Activated CD4-positive, alpha-beta T cell treated with anti-CD3 and anti-CD28 coated beads for 1 hour (primary cell): ENCODE data around the gene SLC41A3.

ENCODE experiments used
- DNase-seq: peaks from one replicate; pipeline ENCODE4 v3.0.0-alpha.2; 2020

Gene SLC41A3

DNA sequence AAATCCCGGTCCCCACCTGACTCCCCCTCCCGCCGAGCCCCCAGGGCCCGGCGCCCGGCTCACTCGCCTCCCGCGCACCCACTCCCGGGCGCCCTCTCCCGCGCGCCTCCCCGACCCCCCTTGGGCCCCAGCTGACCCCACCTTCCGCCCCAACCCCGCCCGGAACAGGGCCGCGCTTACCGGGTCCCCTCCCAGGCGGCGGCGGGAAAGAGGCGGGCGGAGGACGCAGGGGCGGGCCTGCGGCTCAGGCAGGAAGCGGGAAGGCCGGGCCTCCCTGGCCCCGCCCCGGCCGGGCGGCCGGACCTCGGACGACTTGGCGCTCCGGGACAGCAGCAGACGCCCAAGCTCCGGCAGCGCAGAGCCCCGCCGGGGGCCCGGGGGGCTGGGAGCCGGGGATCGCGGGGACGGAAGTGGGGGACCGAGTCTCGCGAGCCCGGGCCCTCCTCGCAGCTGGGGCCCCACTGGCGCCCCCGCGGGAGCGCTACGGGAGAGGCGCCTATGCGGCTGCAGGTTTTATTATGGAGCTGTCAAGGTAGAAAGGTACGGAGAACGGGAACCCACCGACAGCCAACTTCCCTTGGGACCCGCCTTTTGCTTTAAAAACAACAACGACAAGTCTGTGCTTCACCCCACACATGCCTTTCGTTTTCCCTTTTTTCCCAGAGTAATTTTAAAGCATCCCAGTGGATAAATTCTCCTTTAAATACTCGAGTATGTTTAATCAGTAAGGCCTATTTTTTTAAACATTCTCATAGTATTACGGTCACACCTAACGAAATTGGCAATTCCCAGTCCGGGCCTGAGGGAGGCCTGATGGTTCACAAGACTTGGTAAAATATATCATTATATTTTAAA, at the start of gene SLC41A3:
Gene SLC41A3, minus strand, starts transcription at position 212 of the 855 bp plus-strand sequence. CDS start 15,905 bp downstream, outside the sequence.
- peak; percentile 73 for DNase-seq

DNA sequence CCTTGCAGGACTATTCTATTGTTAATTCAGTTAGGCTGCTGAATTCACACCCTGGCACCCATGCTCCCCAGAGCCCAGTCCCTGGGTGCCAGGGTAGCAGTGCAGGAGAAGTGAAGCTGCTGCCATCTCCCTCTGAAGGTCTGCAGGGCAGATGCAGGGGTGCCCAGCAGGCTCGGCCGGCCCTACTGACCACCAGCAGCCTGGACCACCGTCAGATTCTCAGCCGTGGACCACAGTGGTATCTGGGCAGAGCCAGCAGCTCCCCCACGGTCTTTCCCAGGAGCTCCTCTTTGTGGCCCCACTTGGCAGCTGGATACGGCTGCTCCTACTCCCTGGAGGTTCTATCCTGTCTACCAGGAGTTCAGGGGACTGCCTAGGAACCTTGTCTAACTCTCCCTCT, 49.7 kb upstream of the SLC41A3 start:
- no peak for DNase-seq

DNA sequence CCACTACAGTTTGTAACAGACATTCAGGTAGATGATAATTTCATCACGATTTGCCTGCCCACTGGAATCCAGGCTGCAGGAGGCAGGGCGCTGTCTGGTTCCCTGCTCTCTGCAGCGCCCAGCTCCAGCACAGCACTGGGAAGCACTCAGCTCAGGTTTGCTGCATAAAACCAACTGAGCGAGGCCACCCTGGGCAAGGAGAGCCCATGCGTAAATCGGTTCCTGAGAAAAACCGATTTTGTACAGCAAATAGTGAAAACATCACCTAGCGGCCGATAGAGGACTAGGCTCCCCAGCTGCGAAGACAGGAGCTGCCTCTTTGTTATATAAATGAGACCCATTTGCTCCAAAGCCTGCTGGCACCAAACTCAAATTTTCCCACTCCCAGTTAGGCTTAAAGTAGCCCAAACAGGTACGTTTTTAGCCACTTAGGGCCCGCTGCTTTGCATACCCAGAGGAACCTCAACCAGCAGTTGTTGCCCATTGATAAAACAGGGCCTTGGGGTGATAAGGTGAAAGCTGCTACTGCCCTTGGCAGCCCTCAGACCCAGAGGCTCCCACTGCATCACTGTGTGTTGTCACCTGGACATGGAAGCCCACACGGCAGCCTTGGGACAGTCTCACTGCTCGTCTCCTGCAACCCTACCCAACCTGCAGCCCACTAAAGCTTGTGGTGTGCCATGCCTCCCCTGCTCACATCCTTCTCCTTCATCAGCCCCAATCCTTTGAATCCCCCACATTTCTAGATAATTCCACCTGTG, 49.0 kb upstream of the SLC41A3 start:
- no peak for DNase-seq

DNA sequence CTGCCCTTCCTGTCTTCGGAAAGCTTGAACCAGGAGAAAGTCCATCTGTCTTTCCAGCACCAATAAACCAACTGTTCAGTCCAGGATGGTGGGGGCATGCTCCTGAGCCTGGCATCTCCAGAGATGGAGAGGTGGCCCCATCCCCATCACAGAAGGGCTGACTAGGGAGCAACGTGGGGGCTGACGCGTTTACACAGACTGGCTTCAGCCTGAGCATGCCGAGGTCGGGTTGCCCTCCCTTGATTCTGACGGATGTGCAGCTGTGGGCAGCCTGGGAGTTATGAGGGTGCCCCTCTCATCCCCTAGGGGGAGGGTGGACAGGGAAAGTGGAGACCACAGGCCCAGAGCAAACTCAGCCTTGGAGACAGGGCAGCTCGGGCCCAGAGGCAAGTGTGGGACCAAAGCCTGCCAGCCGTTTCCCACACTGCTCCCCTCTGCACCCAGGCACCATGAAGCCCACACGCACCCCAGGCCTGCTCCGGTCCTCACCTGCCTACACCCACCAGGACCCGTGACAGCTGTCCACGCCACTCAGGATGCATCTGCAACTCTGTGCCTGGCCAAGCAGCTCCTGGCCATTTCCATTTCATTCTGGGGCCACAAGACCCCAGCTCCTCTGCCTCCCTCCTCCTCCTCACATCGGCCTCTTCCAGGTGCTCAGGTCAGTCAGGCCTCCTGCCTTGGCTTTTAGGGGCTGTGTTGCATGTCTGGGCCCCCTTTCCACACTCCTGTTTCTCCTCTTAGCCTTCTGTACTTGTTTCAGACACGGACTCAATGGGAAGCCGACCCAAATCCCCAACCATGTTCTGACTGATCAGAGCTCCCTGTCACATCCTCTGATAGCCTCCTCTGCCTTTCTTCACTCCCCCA, 48.2 kb upstream of the SLC41A3 start:
- no peak for DNase-seq

DNA sequence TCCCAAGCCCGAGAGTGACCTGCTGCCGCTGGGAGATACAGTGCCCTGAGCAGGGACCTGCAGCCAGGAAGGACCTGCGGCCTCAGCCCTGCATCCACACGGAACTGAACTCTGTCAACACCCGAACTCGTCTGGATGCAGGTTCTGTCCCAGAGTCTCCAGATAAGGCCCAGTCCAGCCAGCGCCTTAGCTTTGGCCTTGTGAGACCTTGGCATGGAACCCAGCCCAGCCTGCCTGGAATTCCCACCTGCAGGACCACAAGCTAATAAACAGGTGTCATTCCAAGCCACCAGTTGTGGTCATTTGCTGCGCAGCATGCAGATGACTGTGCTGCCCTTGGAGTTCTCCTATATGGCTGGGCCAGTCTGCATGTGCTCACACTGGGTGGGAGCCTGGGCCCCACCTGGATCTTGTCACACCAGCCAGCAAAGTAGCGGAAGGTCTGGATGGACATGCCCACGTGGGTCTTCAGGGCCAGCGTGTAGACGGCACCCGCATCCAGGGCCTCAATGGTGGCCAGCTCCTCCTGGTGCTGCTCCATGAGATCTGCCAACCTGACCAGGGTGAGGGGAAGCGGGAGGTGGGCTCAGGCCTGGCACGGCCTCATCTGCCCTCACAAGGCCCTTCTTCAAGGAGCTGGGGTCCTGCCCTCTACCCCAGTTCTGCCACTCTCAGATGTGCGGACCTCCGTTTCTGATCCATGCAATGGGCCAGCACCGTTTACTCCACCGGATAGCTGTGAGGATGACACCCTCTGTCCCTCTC, 47.2 kb upstream of the SLC41A3 start:
- no peak for DNase-seq

DNA sequence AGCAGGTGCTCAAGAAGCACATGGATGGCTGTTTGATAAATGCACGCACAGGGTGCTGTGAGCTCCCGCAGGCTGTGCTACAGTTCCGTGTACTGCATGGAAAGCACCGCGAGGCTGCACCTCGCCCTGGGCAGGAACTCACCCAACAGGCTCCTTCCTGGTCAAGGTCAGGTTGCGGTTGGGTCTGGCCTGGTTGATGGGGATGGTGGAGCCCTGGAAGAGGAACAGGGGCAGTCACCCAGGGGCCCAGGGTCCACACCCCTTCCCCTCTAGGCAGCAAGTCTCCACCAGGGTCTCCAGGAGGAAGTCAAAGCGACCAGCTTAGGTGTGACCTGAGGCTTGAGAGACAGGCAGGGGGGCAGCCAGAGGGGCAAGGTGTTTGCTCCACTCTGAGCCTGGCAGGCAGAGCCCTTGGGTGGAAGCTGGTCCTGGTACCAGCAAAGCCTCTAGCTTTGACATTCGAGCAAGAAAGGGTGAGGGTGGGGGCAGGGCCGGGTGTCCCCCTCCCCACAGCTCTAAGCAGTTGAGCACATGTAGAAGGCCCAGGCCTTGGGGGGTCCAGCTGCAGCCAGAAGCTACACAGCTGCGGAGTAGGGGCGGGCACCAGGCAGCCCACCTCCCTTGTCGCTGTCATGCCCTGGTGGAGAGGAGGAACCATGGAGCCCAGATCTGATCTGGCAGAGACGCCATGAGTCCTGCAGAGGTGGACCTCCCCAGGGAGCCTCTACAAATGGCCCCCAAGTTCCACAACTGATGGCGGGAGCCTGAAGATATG, 46.3 kb upstream of the SLC41A3 start:
- peak; percentile 3 for DNase-seq

DNA sequence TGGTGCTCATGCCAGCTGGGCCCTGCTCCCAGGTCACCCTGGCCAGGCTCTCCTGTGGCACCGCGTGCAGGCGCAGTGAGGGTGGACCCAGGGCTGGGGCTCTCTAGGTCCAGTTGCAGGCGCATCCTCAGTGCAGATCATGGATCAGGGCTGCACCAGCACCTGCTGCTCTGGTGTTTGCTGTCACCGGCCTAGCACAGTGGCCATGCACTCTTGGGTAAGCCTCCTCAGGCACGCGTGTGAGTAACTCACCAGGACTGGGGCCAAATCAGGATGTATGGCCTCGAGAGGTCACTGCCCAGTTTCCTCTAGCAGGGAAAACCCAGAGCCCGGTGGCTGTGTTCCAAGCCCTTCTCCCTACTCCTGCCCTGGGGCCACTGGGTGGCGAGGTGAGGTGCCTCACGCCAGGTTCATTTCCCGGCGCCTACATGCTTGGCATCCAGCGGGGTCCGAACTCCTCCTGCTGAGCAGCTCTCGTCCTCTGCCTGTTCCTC, 45.5 kb upstream of the SLC41A3 start:
- peak; percentile 2 for DNase-seq

DNA sequence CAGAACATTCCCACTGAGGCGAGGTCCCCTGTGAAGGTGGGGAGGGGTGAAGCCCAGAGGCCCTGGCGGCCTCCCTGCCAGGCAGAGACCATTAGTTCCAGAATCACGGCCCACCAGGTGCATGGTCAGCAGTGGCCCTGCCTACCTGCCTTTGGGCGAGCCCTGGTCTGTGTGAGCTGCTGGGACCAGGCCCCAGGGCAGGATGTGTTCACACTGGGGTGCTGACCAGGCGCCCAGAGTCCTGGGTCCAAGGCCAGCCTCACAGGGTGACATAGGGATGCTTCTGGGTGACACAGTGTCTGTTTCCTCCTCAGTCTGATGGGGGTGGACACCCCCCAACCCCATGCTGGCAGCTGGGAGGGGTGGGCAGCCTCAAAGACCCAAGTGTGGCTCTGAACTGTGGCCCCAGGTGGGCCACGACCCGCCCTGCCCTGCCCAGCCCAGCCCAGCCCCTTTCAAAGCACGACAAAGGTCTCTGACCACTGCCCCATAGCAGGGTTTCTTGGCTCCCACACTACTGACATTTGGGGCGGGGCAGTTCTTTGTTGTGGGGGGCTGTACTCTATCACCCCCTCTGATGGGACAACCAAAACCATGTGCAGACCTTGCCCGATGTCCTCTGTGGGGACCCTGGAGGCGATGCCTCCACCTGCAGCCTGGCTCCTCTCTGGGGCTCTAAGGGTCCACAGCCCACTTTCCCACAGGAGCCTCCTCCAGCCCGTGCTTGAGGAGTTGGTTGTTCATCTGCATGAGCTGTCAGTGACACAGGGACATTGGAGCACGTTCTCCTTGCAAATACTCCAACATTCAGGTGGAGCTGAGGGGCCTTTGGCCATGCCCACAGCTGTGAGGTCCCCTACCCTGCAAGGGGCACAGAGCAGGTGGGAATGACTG, 44.8 kb upstream of the SLC41A3 start:
- no peak for DNase-seq

DNA sequence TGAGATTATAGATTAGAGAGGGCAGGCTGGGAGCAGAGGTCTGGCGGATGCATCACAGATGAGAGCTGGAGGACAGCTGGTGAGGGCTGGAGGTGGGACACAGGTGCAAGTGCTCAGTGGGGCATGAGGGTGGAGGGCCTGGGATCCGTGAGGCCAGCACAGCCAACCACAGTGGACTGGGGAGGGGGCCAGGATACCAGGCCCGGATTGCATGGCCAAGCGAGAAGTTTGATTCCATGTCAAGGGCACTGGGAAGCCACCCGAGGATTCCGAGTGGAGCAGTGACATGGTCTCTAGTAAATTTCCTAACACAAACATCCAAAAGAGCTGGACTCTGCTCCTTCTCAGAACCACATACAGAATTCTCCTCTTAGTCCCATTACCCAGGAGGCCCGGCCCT, 44.0 kb upstream of the SLC41A3 start:
- no peak for DNase-seq

DNA sequence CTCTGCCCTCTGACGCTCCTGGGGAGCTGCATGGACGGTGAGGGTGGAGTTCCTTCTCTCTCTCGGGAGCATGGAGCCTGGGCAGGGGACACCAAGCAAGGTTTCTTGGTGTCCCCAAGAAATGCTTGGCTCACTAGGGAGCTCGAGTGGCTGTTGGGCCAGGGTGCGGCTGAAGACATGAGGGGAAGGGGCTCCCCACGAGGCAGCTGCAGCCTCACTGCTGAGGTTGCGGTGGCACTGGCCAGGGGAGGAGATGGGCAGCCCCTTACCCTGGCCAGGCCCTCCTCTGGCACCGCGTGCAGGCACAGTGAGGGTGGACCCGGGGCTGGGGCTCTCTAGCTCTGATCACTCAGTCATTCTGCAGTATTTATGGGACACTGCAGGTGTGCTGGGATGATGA, 43.5 kb upstream of the SLC41A3 start:
- peak; percentile 3 for DNase-seq

DNA sequence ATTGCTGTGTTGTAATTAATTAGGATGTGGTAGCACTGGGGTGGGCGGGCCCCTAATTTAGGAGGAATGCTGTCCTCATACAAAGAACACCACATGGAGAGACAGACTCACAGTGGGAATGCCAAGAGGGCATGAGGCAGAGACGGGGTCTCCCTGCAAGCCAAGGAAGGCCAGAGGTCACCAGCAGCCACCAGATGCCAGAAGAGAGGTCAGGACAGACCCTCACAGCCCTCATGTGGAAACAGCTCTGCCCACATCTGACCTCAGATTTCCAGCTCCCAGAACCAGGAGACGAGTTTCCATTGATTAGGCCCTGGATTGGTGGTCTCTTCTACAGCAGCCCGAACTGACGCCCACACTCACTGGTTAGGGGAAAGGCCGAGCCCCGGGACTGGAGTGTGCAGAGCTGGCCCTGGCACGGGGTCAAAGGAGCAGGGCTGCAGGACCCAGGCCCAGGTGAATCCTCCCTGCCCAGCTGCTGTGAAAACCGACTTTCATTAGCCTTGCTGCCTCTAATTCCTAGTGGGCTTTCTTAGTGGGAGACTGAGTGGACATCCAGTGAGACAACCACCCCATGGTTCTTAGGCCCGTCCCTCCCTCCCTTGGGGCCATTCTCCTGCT, 43.0 kb upstream of the SLC41A3 start:
- DNase-seq: peak; percentile 3

DNA sequence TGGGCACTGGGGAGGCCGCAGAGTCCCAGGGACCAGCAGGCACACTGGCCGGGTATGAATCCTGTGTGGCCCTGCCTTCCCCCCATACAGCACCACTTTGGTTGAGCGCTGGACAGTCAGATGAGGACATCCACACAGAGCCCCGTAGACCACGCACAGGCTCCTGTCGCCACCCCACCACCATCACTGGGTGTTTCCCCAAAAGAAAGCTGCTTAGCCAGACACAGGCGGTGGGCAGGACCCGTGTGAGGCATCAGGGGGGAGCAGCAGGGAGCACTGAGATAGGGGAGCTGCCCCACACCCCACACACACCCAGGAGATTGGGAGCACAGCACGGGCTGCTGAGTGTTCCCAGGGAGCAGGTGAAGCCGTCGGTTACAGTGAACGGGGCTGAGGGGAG, 42.4 kb upstream of the SLC41A3 start:
- DNase-seq: peak; percentile 5

DNA sequence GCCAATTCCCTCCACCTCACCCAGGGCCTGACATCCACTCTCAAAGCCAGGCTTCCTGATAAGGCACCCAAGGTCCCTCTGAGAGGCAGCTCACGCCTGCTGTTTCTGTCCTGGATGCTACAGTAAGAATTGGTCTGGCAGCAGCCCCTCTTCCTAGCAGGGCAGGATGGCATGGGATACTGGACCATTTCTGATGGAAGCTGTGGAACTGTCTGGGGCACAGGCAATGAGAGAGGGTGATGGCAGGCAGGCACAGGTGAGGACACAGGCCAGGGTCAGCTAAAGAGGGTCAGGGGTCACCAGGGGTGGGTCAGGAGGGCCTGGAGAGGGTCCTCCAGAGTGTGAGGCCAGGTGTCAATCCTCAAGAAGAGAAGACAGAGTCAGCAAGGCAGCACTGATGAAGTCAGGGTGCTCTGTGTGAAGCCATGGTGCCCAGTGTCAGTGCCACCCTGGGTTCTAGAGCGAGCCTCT, 41.9 kb upstream of the SLC41A3 start:
- peak; percentile 2 for DNase-seq

DNA sequence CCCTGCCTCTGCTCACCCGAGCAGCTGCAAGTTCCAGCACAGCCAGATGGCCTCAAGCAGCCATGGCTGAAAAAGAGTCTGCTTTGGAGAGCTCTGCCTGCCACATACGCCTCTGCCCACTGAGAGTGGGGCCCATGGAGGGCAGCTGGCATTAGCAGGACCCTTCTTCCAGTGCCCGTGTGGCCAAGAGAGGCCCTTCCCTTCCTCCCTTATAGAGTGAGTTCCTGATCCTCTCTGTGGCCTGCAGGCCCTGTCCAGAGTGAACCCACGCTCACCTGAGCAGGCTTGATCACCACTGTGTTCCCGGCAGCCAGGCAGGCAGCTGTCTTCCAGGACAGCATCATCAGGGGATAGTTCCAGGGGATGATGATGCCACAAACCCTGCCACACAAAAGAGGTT, 41.4 kb upstream of the SLC41A3 start:
- peak; percentile 5 for DNase-seq

DNA sequence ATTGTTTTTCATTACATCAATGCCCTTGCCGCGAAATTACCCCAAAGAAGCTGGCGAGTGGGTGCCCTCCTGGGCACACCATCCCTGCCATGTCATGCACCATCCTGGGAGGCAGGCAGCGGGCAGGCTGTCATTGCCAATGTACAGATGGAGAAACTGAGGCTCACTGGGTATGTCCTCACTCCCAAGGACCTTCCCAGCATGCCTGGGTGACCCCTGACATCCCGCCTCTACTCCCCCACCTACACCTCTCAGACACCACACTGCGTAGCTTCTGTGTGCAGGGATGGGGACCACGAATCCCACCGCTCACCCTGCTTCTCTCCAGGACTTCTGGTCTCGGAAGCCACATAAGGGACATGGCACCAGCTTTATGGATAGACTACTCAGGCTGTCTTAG, 41.0 kb upstream of the SLC41A3 start:
- peak; percentile 0 for DNase-seq

DNA sequence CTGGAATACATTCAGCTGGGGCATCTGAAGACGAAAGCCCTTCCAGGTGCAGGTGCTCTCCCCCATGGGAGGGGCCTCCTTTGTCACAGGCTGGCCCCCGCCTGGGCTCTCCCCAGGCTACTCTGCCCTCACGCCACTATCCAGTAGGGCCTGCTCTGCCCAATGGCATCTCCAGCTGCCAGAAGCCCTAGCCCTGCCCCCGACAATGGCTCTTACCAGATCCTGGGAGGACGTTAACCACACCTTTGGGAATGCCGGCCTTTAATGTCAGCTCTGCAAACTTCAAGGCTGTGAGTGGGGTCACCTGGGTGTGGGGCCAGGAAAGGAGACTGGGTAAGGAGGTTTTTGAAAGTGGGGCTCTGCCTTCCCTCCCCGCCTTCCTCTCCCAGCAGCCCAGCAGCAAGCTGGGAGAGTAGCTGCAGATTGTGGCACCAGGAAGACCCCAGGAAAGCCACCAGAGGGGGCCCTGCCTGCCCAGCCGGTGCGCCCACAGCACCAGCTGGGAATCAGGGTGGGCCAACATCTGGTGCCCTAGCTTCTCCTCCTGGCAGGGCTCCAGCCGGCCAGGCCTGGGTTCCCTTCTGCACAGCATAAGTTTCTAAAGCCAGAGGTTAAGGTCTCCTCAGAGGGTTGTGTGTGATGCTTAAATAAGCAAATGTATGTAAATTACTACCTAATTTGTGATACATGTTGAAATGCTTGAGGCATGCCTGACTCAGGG, 40.4 kb upstream of the SLC41A3 start:
- peak; percentile 4 for DNase-seq

DNA sequence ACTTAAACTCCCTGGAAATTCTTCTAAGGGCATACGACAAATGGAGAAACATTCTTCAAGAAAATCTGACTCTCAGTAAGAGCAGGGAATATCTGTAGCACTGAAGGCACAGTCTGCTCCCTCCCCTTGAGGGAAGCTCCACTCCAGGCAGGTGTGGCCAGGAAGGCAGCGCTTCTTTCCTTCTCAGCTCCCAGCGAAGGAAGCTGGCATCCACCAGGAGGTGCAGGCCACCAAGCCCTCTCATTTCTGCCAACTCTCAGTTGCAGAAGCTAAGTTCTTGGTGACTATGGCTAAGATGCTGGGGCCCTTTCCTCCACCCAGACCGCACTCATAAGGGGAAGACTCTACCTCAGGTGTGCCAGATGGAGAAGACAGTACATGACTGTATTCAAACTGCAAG, 37.7 kb upstream of the SLC41A3 start:
- DNase-seq: no peak

DNA sequence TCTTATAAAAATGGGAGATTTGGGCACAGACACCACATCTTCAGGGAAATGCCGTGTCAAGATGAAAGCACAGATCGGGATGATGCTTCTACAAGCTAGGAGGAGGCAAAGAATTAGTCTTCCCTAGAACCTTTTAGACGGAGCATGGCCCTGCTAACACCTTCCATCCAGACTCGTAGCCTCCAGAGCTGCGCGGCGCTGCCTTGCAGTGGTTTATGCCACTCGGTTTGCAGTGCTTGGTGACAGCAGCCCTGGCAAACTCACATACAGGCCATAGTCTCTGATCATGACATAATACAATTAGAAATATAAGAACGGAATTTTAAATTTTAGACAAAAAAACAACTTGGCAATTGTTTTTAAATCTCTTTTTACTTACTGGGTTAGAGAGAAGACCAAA, 37.1 kb upstream of the SLC41A3 start:
- DNase-seq: no peak

DNA sequence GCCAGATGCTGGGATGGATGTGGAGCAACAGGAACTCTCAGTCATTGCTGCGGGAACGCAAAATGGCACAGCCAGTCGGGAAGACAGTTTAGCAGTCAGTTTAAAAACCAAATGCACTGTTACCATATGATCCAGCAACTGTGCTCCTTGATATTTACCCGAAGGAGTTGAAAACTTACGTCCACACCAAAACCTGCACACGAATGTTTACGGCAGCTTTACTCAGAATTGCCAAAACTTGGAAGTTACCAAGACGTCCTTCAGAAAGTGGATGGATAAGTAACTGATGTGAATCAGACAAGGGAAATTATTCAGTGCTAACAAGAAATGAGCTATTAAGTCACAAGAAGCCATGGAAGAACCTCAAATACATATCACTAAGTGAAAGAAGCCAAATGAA, 36.1 kb upstream of the SLC41A3 start:
- DNase-seq: no peak
